Spleen (tissue), 11 donors: ENCODE results near the gene TCL1B. TPM values are rescaled to one million over a fixed set of nuclear protein-coding genes. Genes with fewer than 3 reads are reported as not detected.

Experiments used
- DNase-seq: peaks from one replicate; pipeline ENCODE4 v3.0.0-alpha.2; 2020
- H3K27ac ChIP-seq, 8 donors: fragments of 200-600 bp; sonication (generic) in 7 of 8; 1 replicate in 4 of 8; 2 replicates in 4 of 8; pipeline versions ENCODE4 v1.5.0 to v1.8.0; 2016 to 2021; ENCODE audit warnings: inconsistent platforms in 4 of 8, mild to moderate bottlenecking in 4 of 8, moderate library complexity in 1 of 8
- H3K27me3 ChIP-seq, 7 donors: fragments of 200-600 bp; sonication (generic) in 6 of 7; replicated peaks in 1 of 7; 1 replicate in 4 of 7; 2 replicates in 3 of 7; pipeline versions ENCODE4 v1.5.0 to v1.8.0; 2016 to 2021; ENCODE audit warnings: inconsistent platforms in 3 of 7, mild to moderate bottlenecking in 1 of 7
- H3K36me3 ChIP-seq, 6 donors: fragments of 200-600 bp; sonication (generic) in 5 of 6; 1 replicate in 4 of 6; 2 replicates in 2 of 6; pipeline versions ENCODE4 v1.5.0 to v1.8.0; 2016 to 2021; ENCODE audit warnings: inconsistent platforms in 2 of 6
- H3K4me1 ChIP-seq, 6 donors: fragments of 200-600 bp; sonication (generic) in 5 of 6; 1 replicate in 3 of 6; 2 replicates in 3 of 6; pipeline versions ENCODE4 v1.5.0 to v1.8.0; 2016 to 2021; ENCODE audit warnings: inconsistent platforms in 3 of 6
- H3K4me3 ChIP-seq, 8 donors: fragments of 200-600 bp; sonication (generic) in 7 of 8; 1 replicate in 4 of 8; 2 replicates in 4 of 8; pipeline versions ENCODE4 v1.5.0 to v1.8.0; 2016 to 2021; ENCODE audit warnings: inconsistent platforms in 4 of 8, mild to moderate bottlenecking in 4 of 8, moderate library complexity in 2 of 8
- H3K9me3 ChIP-seq, 8 donors: fragments of 200-600 bp; sonication (generic) in 7 of 8; 1 replicate in 4 of 8; 2 replicates in 4 of 8; pipeline versions ENCODE4 v1.5.0 to v1.8.0; 2016 to 2021; ENCODE audit warnings: inconsistent platforms in 4 of 8
- CTCF ChIP-seq, 11 experiments: fragments of 200-600 bp in 7 of 11; fragments of 450-650 bp in 4 of 11; sonication (generic) in 4 of 11; IDR thresholded peaks in 8 of 11; conservative IDR thresholded peaks in 3 of 11; 1 replicate in 7 of 11; 2 replicates in 4 of 11; pipeline versions ENCODE4 v1.4.0 to v1.8.0; 2016 to 2021; ENCODE audit warnings: antibody characterized with exemption in 11 of 11, inconsistent platforms in 4 of 11, mild to moderate bottlenecking in 1 of 11
- POLR2A ChIP-seq, 3 donors: fragments of 450-650 bp; IDR thresholded peaks; one replicate each; pipeline ENCODE4 v1.5.1; 2017; ENCODE audit warnings: antibody characterized with exemption in 3 of 3, mild to moderate bottlenecking in 1 of 3
- POLR2AphosphoS5 ChIP-seq, 3 donors: sonication (generic); formaldehyde crosslinking; IDR thresholded peaks; one replicate each; pipeline ENCODE4 v1.5.1; 2017; ENCODE audit warnings: antibody characterized with exemption in 3 of 3
- WGBS, 5 donors: extraction: QIAGEN DNeasy Blood & Tissue Kit in 3 of 5; methylation state at CpG; one replicate each; pipeline versions ENCODE4 v1.1.5 to v1.1.7; 2013 to 2018; 5-methylcytosine and 5-hydroxymethylcytosine counted together
- intact Hi-C: fragments of 100-400 bp; cut with DNase I; formaldehyde crosslinking; loops from one replicate; pipeline ENCODE4 v1.15.0; 2023; ENCODE audit warnings: low total_unique reads
- polyA plus RNA-seq, 3 donors: library from polyadenylated mRNA; stranded (reverse); fragments of 200-250 nt; gene quantifications; one replicate each; pipeline ENCODE4 v1.2.1, GENCODE V29; 2013
- total RNA-seq, 7 donors: library from RNA; depleted of rRNA in 3 of 7; stranded (reverse); fragments of >200 nt in 3 of 7; fragmentation: NEBNext Ultra II Directional in 4 of 7; extraction: Animal tissue kit (Norgen Biotek cat#: 25700) in 4 of 7; gene quantifications; one replicate each; pipeline versions ENCODE4 v1.1.0 to v1.2.1, GENCODE V29; 2016 to 2021
- donor health status: healthy with polysubstance abuse.
- donor health status: DM: no; HTN: no; CAD: no; lungs with moderate emphysema.
- donor health status: DM: no; HTN: no; CAD: no.
- donor health status: Bipolar disorder and iron deficiency.
- donor health status: healthy.
- donor health status: DM: no; HTN: no; CAD: no.
- donor health status: DM: yes; HTN: yes; CAD: no.

The TCL1B gene
- total and polyA plus RNA-seq, 10 donors: 0.22 to 3.8 (median 0.97) TPM; not detected in 1

GRCh38 chr14:95701846-95702221, 15.6 kb downstream of the TCL1B start:
- no peak for DNase-seq
- intact Hi-C loops: no loop called here
- H3K27ac ChIP-seq: peak overlapping the region in 2 of 8 donors; percentile 68 to 82
- H3K4me3 ChIP-seq: no peak overlapping the region
- 53 to 68% (median 65%) methylated on average over 4 of the region's 4 CpGs for WGBS, 5 donors
- H3K36me3 ChIP-seq: no peaks in the 10 kb centered on the region
- peaks cover 0 to 72% (median 3%) of the 10 kb centered on the region in 6 donors for H3K4me1 ChIP-seq
- no peaks in the 10 kb centered on the region for H3K9me3 ChIP-seq
- H3K27me3 ChIP-seq: peaks cover 0 to 35% (median 8%) of the 10 kb centered on the region in 7 donors
- TF ChIP-seq POLR2AphosphoS5 (IDR thresholded peaks at IDR 0.05) (no peak), CTCF (IDR thresholded peaks at IDR 0.05 in 8 of 11, conservative IDR thresholded peaks at IDR 0.05 in 3 of 11) (no peak), POLR2A (IDR thresholded peaks at IDR 0.05) (no peak)

- H3K36me3 ChIP-seq: no peaks in the 10 kb centered on the region
- peaks cover 0 to 61% (median 0%) of the 10 kb centered on the region in 6 donors for H3K4me1 ChIP-seq
- H3K27ac ChIP-seq: peak overlapping the region in 2 of 8 donors; percentile 50 to 82
- TF ChIP-seq POLR2A (IDR thresholded peaks at IDR 0.05): no peak
- no peak for TF ChIP-seq POLR2AphosphoS5 (IDR thresholded peaks at IDR 0.05)
- TF ChIP-seq CTCF (IDR thresholded peaks at IDR 0.05 in 8 of 11, conservative IDR thresholded peaks at IDR 0.05 in 3 of 11): no peak
- H3K9me3 ChIP-seq: no peaks in the 10 kb centered on the region
- peaks cover 0 to 31% (median 8%) of the 10 kb centered on the region in 7 donors for H3K27me3 ChIP-seq
- no peak for DNase-seq
- intact Hi-C loops: no loop called here
- no peak overlapping the region for H3K4me3 ChIP-seq
- WGBS, 5 donors: 73 to 90% (median 85%) methylated on average over 3 of the region's 3 CpGs
Observed at GRCh38 chr14:95703341-95703740, 17.1 kb downstream of the TCL1B start.

GRCh38 chr14:95703805-95704204, 17.6 kb downstream of the TCL1B start:
- TF ChIP-seq POLR2AphosphoS5 (IDR thresholded peaks at IDR 0.05): no peak
- no peak for TF ChIP-seq CTCF (IDR thresholded peaks at IDR 0.05 in 8 of 11, conservative IDR thresholded peaks at IDR 0.05 in 3 of 11)
- TF ChIP-seq POLR2A (IDR thresholded peaks at IDR 0.05): no peak
- Histone ChIP-seq H3K4me1 (peaks cover 0 to 61% (median 0%) of the 10 kb centered on the region in 6 donors), H3K4me3 (no peak overlapping the region), H3K36me3 (no peaks in the 10 kb centered on the region), H3K9me3 (no peaks in the 10 kb centered on the region), H3K27ac (peak overlapping the region in 3 of 8 donors; percentile 41 to 82 (median 50)), H3K27me3 (peaks cover 0 to 31% (median 8%) of the 10 kb centered on the region in 7 donors)
- intact Hi-C loops: no loop called here
- no peak for DNase-seq
- 47 to 72% (median 57%) methylated on average over 3 of the region's 3 CpGs for WGBS, 5 donors

- Histone ChIP-seq H3K36me3 (no peaks in the 10 kb centered on the region), H3K9me3 (no peaks in the 10 kb centered on the region), H3K4me1 (peaks cover 0 to 64% (median 0%) of the 10 kb centered on the region in 6 donors), H3K4me3 (no peak overlapping the region), H3K27me3 (peaks cover 0 to 29% (median 8%) of the 10 kb centered on the region in 7 donors), H3K27ac (peak overlapping the region in 3 of 8 donors; percentile 41 to 82 (median 50))
- 83 to 98% (median 94%) methylated on average over 4 of the region's 4 CpGs for WGBS, 5 donors
- TF ChIP-seq POLR2A (IDR thresholded peaks at IDR 0.05) (no peak), POLR2AphosphoS5 (IDR thresholded peaks at IDR 0.05) (no peak), CTCF (IDR thresholded peaks at IDR 0.05 in 8 of 11, conservative IDR thresholded peaks at IDR 0.05 in 3 of 11) (no peak)
- DNase-seq: no peak
- intact Hi-C loops: no loop called here
Observed at GRCh38 chr14:95705518-95705917, 19.3 kb downstream of the TCL1B start.
